ENCODE measurements around the gene ADARB2. TPM values are rescaled to one million over a fixed set of nuclear protein-coding genes. Genes with fewer than 3 reads are reported as not detected.

The ADARB2 gene
- total RNA-seq, 1 donor from 2014 or later: not detected

- no peak for TF ChIP-seq CTCF (IDR thresholded peaks at IDR 0.05)
- Histone ChIP-seq H3K4me1 (no peaks in the 10 kb centered on the region), H3K27me3 (no peaks in the 10 kb centered on the region), H3K36me3 (no peaks in the 10 kb centered on the region), H3K27ac (no peak overlapping the region), H3K9me3 (no peaks in the 10 kb centered on the region), H3K4me3 (no peak overlapping the region)
- intact Hi-C loops (cut with DNase I): no loop called here
- no peak for DNase-seq (ENCODE audit: low spot score in 2 of 2)
Measured at GRCh38 chr10:1567152-1567551, 170.2 kb downstream of the ADARB2 start.

GRCh38 chr10:1564791-1565190, 172.5 kb downstream of the ADARB2 start:
- intact Hi-C loops (cut with DNase I): no loop called here
- Histone ChIP-seq H3K4me1 (no peaks in the 10 kb centered on the region), H3K36me3 (no peaks in the 10 kb centered on the region), H3K27ac (no peak overlapping the region), H3K4me3 (no peak overlapping the region), H3K27me3 (no peaks in the 10 kb centered on the region), H3K9me3 (no peaks in the 10 kb centered on the region)
- no peak for TF ChIP-seq CTCF (IDR thresholded peaks at IDR 0.05)
- DNase-seq (ENCODE audit: low spot score in 2 of 2): no peak

- peak in 1 of 2 donors; percentile 34 for DNase-seq (ENCODE audit: low spot score in 2 of 2)
- no peaks in the 10 kb centered on the region for H3K9me3 ChIP-seq
- no peaks in the 10 kb centered on the region for H3K36me3 ChIP-seq
- no peaks in the 10 kb centered on the region for H3K4me1 ChIP-seq
- H3K4me3 ChIP-seq: no peak overlapping the region
- H3K27ac ChIP-seq: no peak overlapping the region
- intact Hi-C loops (cut with DNase I): no loop called here
- no peak for TF ChIP-seq CTCF (IDR thresholded peaks at IDR 0.05)
- H3K27me3 ChIP-seq: no peaks in the 10 kb centered on the region
Measured at GRCh38 chr10:1563028-1563427, 174.3 kb downstream of the ADARB2 start.

- DNase-seq (ENCODE audit: low spot score in 2 of 2): peak in 1 of 2 donors; percentile 50
- TF ChIP-seq CTCF (IDR thresholded peaks at IDR 0.05): no peak
- Histone ChIP-seq H3K36me3 (no peaks in the 10 kb centered on the region), H3K27ac (no peak overlapping the region), H3K27me3 (no peaks in the 10 kb centered on the region), H3K4me1 (no peaks in the 10 kb centered on the region), H3K9me3 (no peaks in the 10 kb centered on the region), H3K4me3 (no peak overlapping the region)
- intact Hi-C loops (cut with DNase I): no loop called here
Measured at GRCh38 chr10:1561731-1562337, 175.5 kb downstream of the ADARB2 start.

- no peaks in the 10 kb centered on the region for H3K4me1 ChIP-seq
- H3K27me3 ChIP-seq: no peaks in the 10 kb centered on the region
- intact Hi-C loops (cut with DNase I): no loop called here
- DNase-seq (ENCODE audit: low spot score in 2 of 2): no peak
- no peak for TF ChIP-seq CTCF (IDR thresholded peaks at IDR 0.05)
- H3K4me3 ChIP-seq: no peak overlapping the region
- H3K27ac ChIP-seq: no peak overlapping the region
- H3K9me3 ChIP-seq: no peaks in the 10 kb centered on the region
- H3K36me3 ChIP-seq: no peaks in the 10 kb centered on the region
Measured at GRCh38 chr10:1560535-1561192, 176.7 kb downstream of the ADARB2 start.

Measured in ascending aorta (tissue), 2 donors.